ENCODE results near the gene TCHP. TPM values are rescaled to one million over a fixed set of nuclear protein-coding genes. Genes with fewer than 3 reads are reported as not detected.

TCHP gene
- total and polyA plus RNA-seq, 2 of the 13 experiments (the other 11 are each of a cell fraction or from before 2014, with no cell fraction given) = 6.7 to 12.2 TPM

- Histone ChIP-seq H3K9ac (ENCODE audit: insufficient read depth, low read depth, low read length) (no peak overlapping the region), H2AFZ (ENCODE audit: low read length) (no peak overlapping the region), H3K27ac (ENCODE audit: extremely low read length, insufficient read depth, low read length) (no peak overlapping the region), H3K4me3 (replicated peaks in 1 of 3; ENCODE audit: insufficient read depth in 1 of 3, low read depth in 2 of 3, low read length in 3 of 3) (no peak overlapping the region), H3K4me1 (ENCODE audit: insufficient read depth, low read length) (peaks cover 5% of the 10 kb centered on the region), H3K36me3 (replicated peaks in 1 of 2; ENCODE audit: control insufficient read depth in 1 of 2, insufficient read depth in 2 of 2, low read length in 2 of 2) (peaks cover 14 to 36% of the 10 kb centered on the region in 2 experiments), H3K9me3 (ENCODE audit: low read length) (no peaks in the 10 kb centered on the region), H3K4me2 (ENCODE audit: low read depth, low read length) (no peak overlapping the region), H3K27me3 (ENCODE audit: control insufficient read depth in 1 of 2, insufficient read depth in 2 of 2, low read length in 2 of 2) (no peaks in the 10 kb centered on the region), H3K79me2 (ENCODE audit: insufficient read depth, low read length) (no peaks in the 10 kb centered on the region), H4K20me1 (ENCODE audit: insufficient read depth, low read length) (no peaks in the 10 kb centered on the region)
- no peak for FAIRE-seq
- no peak for DNase-seq (ENCODE audit: low spot score)
- BruUV-seq (replicated peaks) = no TSS peak
- ChIA-PET CTCF (ENCODE audit: low intra/inter-chr PET ratio, low total read pairs) (no interaction called here), POLR2A (no interaction called here)
- WGBS (ENCODE audit: low lambda C conversion rate) = over 99% methylated on average over 11 of the region's 11 CpGs
- intact Hi-C loops (cut with micrococcal nuclease; ENCODE audit: unreplicated experiment) = no loop called here
- in situ Hi-C loops (cut with HindIII; ENCODE audit: extremely low pct_ligation_motif_present, low pct_unique_long_range_greater_than_20kb) = no loop called here
- TF ChIP-seq LCORL (IDR thresholded peaks at IDR 0.05) = no peak
- TF ChIP-seq LCORL (CRISPR knock-in tag; IDR thresholded peaks at IDR 0.05) = no peak
- TF ChIP-seq RBAK (CRISPR knock-in tag; IDR thresholded peaks at IDR 0.05) = no peak
- no peak for TF ChIP-seq MEIS2 (CRISPR knock-in tag; IDR thresholded peaks at IDR 0.05)
- TF ChIP-seq NFAT5 (CRISPR knock-in tag; IDR thresholded peaks at IDR 0.05) = no peak
- TF ChIP-seq ARID5B (CRISPR knock-in tag; IDR thresholded peaks at IDR 0.05) = no peak
- TF ChIP-seq SKIL (CRISPR knock-in tag; IDR thresholded peaks at IDR 0.05; ENCODE audit: borderline replicate concordance) = no peak
- TF ChIP-seq SIX1 (CRISPR knock-in tag; IDR thresholded peaks at IDR 0.05; ENCODE audit: borderline replicate concordance) = no peak
- no peak for TF ChIP-seq RORA (CRISPR knock-in tag; IDR thresholded peaks at IDR 0.05)
- TF ChIP-seq NCOA2 (CRISPR knock-in tag; IDR thresholded peaks at IDR 0.05) = no peak
- no peak for TF ChIP-seq POGZ (CRISPR knock-in tag; IDR thresholded peaks at IDR 0.05)
- TF ChIP-seq ZNF605 (CRISPR knock-in tag; IDR thresholded peaks at IDR 0.05) = no peak
- TF ChIP-seq KDM1A (CRISPR knock-in tag; IDR thresholded peaks at IDR 0.05) = no peak
- ATAC-seq = no peak
Observed at GRCh38 chr12:109920261-109920780, 20.2 kb downstream of the TCHP start.

Data from HepG2 (cell line).